Fibroblast of skin of left quadriceps (primary cell): ENCODE results near the gene AJUBA.
"Not testable (repeated sequence)": the region's sequence is repeated elsewhere in the genome, so short reads cannot be mapped to it uniquely, and the experiment has no call there.

Experiments used
- DNase-seq, 2 experiments: peaks; one replicate each; pipeline ENCODE4 v3.0.0-alpha.2; 2013; ENCODE audit warnings: low read depth in 2 of 2

The AJUBA gene

GRCh38 chr14:22980672-22981089, 1.7 kb downstream of the AJUBA start:
- peak in 1 of 2 experiments; percentile 51 for DNase-seq

GRCh38 chr14:22979748-22980392, 2.5 kb downstream of the AJUBA start:
- no peak for DNase-seq

- DNase-seq = no peak
These were observed 3.2 kb downstream of the AJUBA start for GRCh38 chr14:22978981-22979671.

- no peak for DNase-seq
These were observed 3.9 kb downstream of the AJUBA start for GRCh38 chr14:22978487-22978837.

- peak; percentile 47 to 50 for DNase-seq
These were observed 4.5 kb downstream of the AJUBA start for GRCh38 chr14:22977684-22978486.

GRCh38 chr14:22977434-22977683, 5.0 kb downstream of the AJUBA start:
- DNase-seq = no peak

GRCh38 chr14:22976620-22977433, 5.5 kb downstream of the AJUBA start:
- DNase-seq = peak; percentile 60 to 62

GRCh38 chr14:22974530-22975313, 7.6 kb downstream of the AJUBA start:
- DNase-seq = no peak

GRCh38 chr14:22973217-22974032, 8.9 kb downstream of the AJUBA start:
- peak in 1 of 2 experiments; percentile 40 for DNase-seq

- DNase-seq = no peak
These were observed 9.9 kb downstream of the AJUBA start for GRCh38 chr14:22972313-22972930.

GRCh38 chr14:22971152-22971551, 11.2 kb downstream of the AJUBA start:
- DNase-seq = no peak

GRCh38 chr14:22966783-22967269, 15.5 kb downstream of the AJUBA start:
- no peak for DNase-seq

- DNase-seq = not testable (repeated sequence)
These were observed 16.2 kb downstream of the AJUBA start for GRCh38 chr14:22965916-22966782.

- no peak for DNase-seq
These were observed 20.2 kb downstream of the AJUBA start for GRCh38 chr14:22962061-22962676.

GRCh38 chr14:22955702-22956569, 26.4 kb downstream of the AJUBA start:
- DNase-seq = no peak

- no peak for DNase-seq
These were observed 29.9 kb downstream of the AJUBA start for GRCh38 chr14:22952418-22952817.

- not testable (repeated sequence) for DNase-seq
These were observed 30.6 kb downstream of the AJUBA start for GRCh38 chr14:22951795-22952194.
